ENCODE data around the gene APOLD1.

GRCh38 chr12:12836571-12836970 is 51.1 kb downstream of the APOLD1 start:
- TF ChIP-seq CTCF (IDR thresholded peaks at IDR 0.05) (no peak), POLR2A (IDR thresholded peaks at IDR 0.05) (no peak), POLR2AphosphoS5 (IDR thresholded peaks at IDR 0.05) (no peak), EP300 (IDR thresholded peaks at IDR 0.05) (no peak)
